Smooth muscle cell (in vitro differentiated cells): ENCODE measurements around the gene CSHL1. TPM values are rescaled to one million over a fixed set of nuclear protein-coding genes. Genes with fewer than 3 reads are reported as not detected.
"Not testable (repeated sequence)": the region's sequence is repeated elsewhere in the genome, so short reads cannot be mapped to it uniquely, and the experiment has no call there.

Source experiments
- DNase-seq: peaks from one replicate; lab custom pipeline; 2025; ENCODE audit not compliant: unreplicated experiment; lab: John Stamatoyannopoulos, UW
- H2AFZ ChIP-seq: fragments of 200-600 bp; sonication (generic); 2 replicates; pipeline ENCODE4 v1.6.0; 2016; ENCODE audit warnings: antibody characterized with exemption, low read depth, mild to moderate bottlenecking
- H3F3A ChIP-seq: fragments of 200-600 bp; sonication (generic); 2 replicates; pipeline ENCODE4 v1.6.0; 2017; ENCODE audit warnings: antibody characterized with exemption, low read depth
- H3K27ac ChIP-seq: fragments of 200-600 bp; sonication (generic); 2 replicates; pipeline ENCODE4 v1.5.1; 2016; ENCODE audit warnings: low read depth, mild to moderate bottlenecking
- H3K27me3 ChIP-seq: fragments of 200-600 bp; sonication (generic); 2 replicates; pipeline ENCODE4 v1.6.1; 2016; ENCODE audit warnings: low read depth, mild to moderate bottlenecking
- H3K36me3 ChIP-seq: fragments of 200-600 bp; sonication (generic); 2 replicates; pipeline ENCODE4 v1.5.1; 2016; ENCODE audit warnings: low read depth
- H3K4me1 ChIP-seq: fragments of 200-600 bp; sonication (generic); 2 replicates; pipeline ENCODE4 v1.5.1; 2016; ENCODE audit warnings: low read depth
- H3K4me2 ChIP-seq: fragments of 200-600 bp; sonication (generic); 2 replicates; pipeline ENCODE4 v1.6.0; 2016; ENCODE audit warnings: mild to moderate bottlenecking
- H3K4me3 ChIP-seq: fragments of 200-600 bp; sonication (generic); 2 replicates; pipeline ENCODE4 v1.5.1; 2016; ENCODE audit warnings: mild to moderate bottlenecking
- H3K79me2 ChIP-seq: fragments of 200-600 bp; sonication (generic); 2 replicates; pipeline ENCODE4 v1.6.0; 2016; ENCODE audit warnings: low read depth, mild to moderate bottlenecking
- H3K9ac ChIP-seq: fragments of 200-600 bp; sonication (generic); 2 replicates; pipeline ENCODE4 v1.6.0; 2016; ENCODE audit warnings: low read depth
- H3K9me3 ChIP-seq: fragments of 200-600 bp; sonication (generic); replicated peaks from 2 replicates; pipeline ENCODE4 v1.5.1; 2016; ENCODE audit warnings: low read depth
- H4K20me1 ChIP-seq: fragments of 200-600 bp; sonication (generic); 2 replicates; pipeline ENCODE4 v1.6.0; 2016; ENCODE audit warnings: low read depth
- CTCF ChIP-seq: fragments of 200-600 bp; sonication (generic); IDR thresholded peaks from 2 replicates; pipeline ENCODE4 v1.5.1; 2017; ENCODE audit warnings: borderline replicate concordance, mild to moderate bottlenecking, antibody characterized with exemption; ENCODE audit not compliant: insufficient read depth, poor library complexity, severe bottlenecking
- WGBS: methylation state at CpG from one replicate; pipeline ENCODE4 v1.1.7; 2016; ENCODE audit warnings: low lambda C conversion rate; 5-methylcytosine and 5-hydroxymethylcytosine counted together
- polyA plus RNA-seq: library from polyadenylated mRNA; unstranded; fragments of >200 nt; fragmentation: Nextera tagmentation; extraction: Ambion mirVana; gene quantifications from 2 replicates; pipeline ENCODE4 v1.2.1, GENCODE V29; 2016
- total RNA-seq: library from RNA; depleted of rRNA; stranded (reverse); fragments of >200 nt; gene quantifications from 2 replicates; pipeline ENCODE4 v1.2.3, GENCODE V29; 2014

Gene CSHL1
- total and polyA plus RNA-seq, 2 experiments from 2014 or later: not detected

- not testable (repeated sequence) for H3K27me3 ChIP-seq, H2AFZ ChIP-seq, H3K27ac ChIP-seq, H3F3A ChIP-seq, H3K9ac ChIP-seq, H3K4me1 ChIP-seq, H3K79me2 ChIP-seq, H3K4me2 ChIP-seq, H3K9me3 ChIP-seq, H3K4me3 ChIP-seq, H3K36me3 ChIP-seq, H4K20me1 ChIP-seq, DNase-seq
- 86% methylated on average over 6 of the region's 6 CpGs for WGBS
Observed at GRCh38 chr17:63898899-63899798, 11.9 kb downstream of the CSHL1 start.

- H3K27ac ChIP-seq, H4K20me1 ChIP-seq, H3K9ac ChIP-seq, H3K9me3 ChIP-seq, H3F3A ChIP-seq, H2AFZ ChIP-seq, H3K4me3 ChIP-seq, H3K4me1 ChIP-seq, H3K36me3 ChIP-seq, H3K79me2 ChIP-seq, H3K4me2 ChIP-seq, H3K27me3 ChIP-seq, DNase-seq: not testable (repeated sequence)
- 94% methylated on average over 7 of the region's 14 CpGs for WGBS
Observed at GRCh38 chr17:63896524-63897354, 14.3 kb downstream of the CSHL1 start, which contains the start of gene CSH1. CSH1 (minus strand) TSS chr17:63896574; CDS start chr17:63896511, 63 bp downstream.

- not testable (repeated sequence) for H3K4me1 ChIP-seq, H4K20me1 ChIP-seq, H3K4me2 ChIP-seq, H3K9me3 ChIP-seq, H3K79me2 ChIP-seq, H3K27ac ChIP-seq, H2AFZ ChIP-seq, H3K9ac ChIP-seq, H3F3A ChIP-seq, H3K4me3 ChIP-seq, H3K36me3 ChIP-seq, DNase-seq, H3K27me3 ChIP-seq
- 92% methylated on average over 9 of the region's 10 CpGs for WGBS
Observed at GRCh38 chr17:63894821-63895220, 16.2 kb downstream of the CSHL1 start.

GRCh38 chr17:63894021-63894420 is 17.0 kb downstream of the CSHL1 start:
- H2AFZ ChIP-seq, H3K9ac ChIP-seq, H3K27me3 ChIP-seq, H3K4me1 ChIP-seq, DNase-seq, H3K4me3 ChIP-seq, H3K79me2 ChIP-seq, H3F3A ChIP-seq, H3K4me2 ChIP-seq, H3K9me3 ChIP-seq, H3K27ac ChIP-seq, H4K20me1 ChIP-seq, H3K36me3 ChIP-seq: not testable (repeated sequence)
- WGBS: 79% methylated on average over 3 of the region's 3 CpGs

GRCh38 chr17:63892316-63893037 is 18.6 kb downstream of the CSHL1 start:
- not testable (repeated sequence) for H3K27me3 ChIP-seq, H3K79me2 ChIP-seq, H3K9me3 ChIP-seq, H3K36me3 ChIP-seq, H3K4me2 ChIP-seq, H3K4me3 ChIP-seq, DNase-seq, H3K27ac ChIP-seq, H2AFZ ChIP-seq, H3K4me1 ChIP-seq, H3F3A ChIP-seq, H3K9ac ChIP-seq, H4K20me1 ChIP-seq
- WGBS: 49% methylated on average over 11 of the region's 11 CpGs
- peak; percentile 25 for TF ChIP-seq CTCF
